HG03378 (cell line): ENCODE results near the gene TRABD2B.

Source experiments
- ATAC-seq: cut with Tn5 transposase; IDR thresholded peaks from one replicate; pipeline ENCODE4 v1.9.1; 2021; ENCODE audit warnings: mild to moderate bottlenecking, moderate library complexity; ENCODE audit not compliant: unreplicated experiment

Gene TRABD2B

GRCh38 chr1:47938520-47938919, 58.7 kb downstream of the TRABD2B start:
- ATAC-seq, result no peak

GRCh38 chr1:47937586-47938254, 59.5 kb downstream of the TRABD2B start:
- no peak for ATAC-seq

GRCh38 chr1:47936916-47937551, 60.2 kb downstream of the TRABD2B start:
- ATAC-seq, result no peak

GRCh38 chr1:47935856-47936255, 61.3 kb downstream of the TRABD2B start:
- no peak for ATAC-seq

GRCh38 chr1:47935163-47935562, 62.0 kb downstream of the TRABD2B start:
- ATAC-seq, result no peak

GRCh38 chr1:47934243-47934805, 62.9 kb downstream of the TRABD2B start:
- ATAC-seq, result no peak

- no peak for ATAC-seq
Measured at GRCh38 chr1:47932743-47933142, 64.4 kb downstream of the TRABD2B start.

- no peak for ATAC-seq
Measured at GRCh38 chr1:47931395-47931794, 65.8 kb downstream of the TRABD2B start.

- no peak for ATAC-seq
Measured at GRCh38 chr1:47930210-47930840, 66.9 kb downstream of the TRABD2B start.

GRCh38 chr1:47927165-47927564, 70.0 kb downstream of the TRABD2B start:
- no peak for ATAC-seq

- no peak for ATAC-seq
Measured at GRCh38 chr1:47926461-47926999, 70.7 kb downstream of the TRABD2B start.

GRCh38 chr1:47924270-47925048, 72.7 kb downstream of the TRABD2B start:
- no peak for ATAC-seq

GRCh38 chr1:47921935-47922415, 75.2 kb downstream of the TRABD2B start:
- no peak for ATAC-seq

- ATAC-seq, result no peak
Measured at GRCh38 chr1:47919113-47919833, 77.9 kb downstream of the TRABD2B start.

GRCh38 chr1:47918257-47918867, 78.8 kb downstream of the TRABD2B start:
- ATAC-seq, result no peak

GRCh38 chr1:47917687-47918086, 79.5 kb downstream of the TRABD2B start:
- no peak for ATAC-seq

- ATAC-seq, result no peak
Measured at GRCh38 chr1:47915677-47916353, 81.4 kb downstream of the TRABD2B start.

- no peak for ATAC-seq
Measured at GRCh38 chr1:47914952-47915676, 82.1 kb downstream of the TRABD2B start.
